SU-DHL-6 (cell line): ENCODE data around the gene SERTAD2.

Source experiments
- H2AFZ ChIP-seq: fragments of 200-600 bp; sonication (generic); 2 replicates; pipeline ENCODE4 v1.6.1; 2014; ENCODE audit warnings: low read depth, mild to moderate bottlenecking, moderate library complexity, mixed read lengths, antibody characterized with exemption, low read length; ENCODE audit not compliant: severe bottlenecking
- H3F3A ChIP-seq: fragments of 200-600 bp; shearing (Covaris generic); 2 replicates; pipeline ENCODE4 v1.6.0; 2016; ENCODE audit warnings: antibody characterized with exemption, mild to moderate bottlenecking; ENCODE audit not compliant: insufficient read depth
- H3K27ac ChIP-seq: fragments of 200-600 bp; sonication (generic); 2 replicates; pipeline ENCODE4 v1.5.1; 2016; ENCODE audit warnings: low read depth, mild to moderate bottlenecking, low read length, moderate library complexity, mixed read lengths
- H3K27me3 ChIP-seq: fragments of 200-600 bp; sonication (generic), shearing (Covaris generic); 2 replicates; pipeline ENCODE4 v1.6.0; 2014; ENCODE audit warnings: mild to moderate bottlenecking, low read length
- H3K36me3 ChIP-seq: fragments of 200-600 bp; sonication (generic); 2 replicates; pipeline ENCODE4 v1.6.1; 2014; ENCODE audit warnings: mild to moderate bottlenecking, low read length, mixed read lengths
- H3K4me2 ChIP-seq: fragments of 300-600, 200-600 bp; shearing (Covaris generic), sonication (generic); 2 replicates; pipeline ENCODE4 v1.6.0; 2014; ENCODE audit warnings: low read length, low read depth, mild to moderate bottlenecking; ENCODE audit not compliant: poor library complexity, severe bottlenecking
- H3K4me3 ChIP-seq: fragments of 200-600 bp; sonication (generic); 2 replicates; pipeline ENCODE4 v1.5.1; 2014; ENCODE audit warnings: antibody characterized with exemption, low read length, mild to moderate bottlenecking, mixed read lengths; ENCODE audit not compliant: insufficient read depth, poor library complexity, severe bottlenecking
- H3K79me2 ChIP-seq: fragments of 200-600 bp; sonication (generic); 2 replicates; pipeline ENCODE4 v1.6.1; 2014; ENCODE audit warnings: mild to moderate bottlenecking, low read length, moderate library complexity; ENCODE audit not compliant: insufficient read depth
- H3K9ac ChIP-seq: fragments of 200-600 bp; sonication (generic); 2 replicates; pipeline ENCODE4 v1.7.0; 2014; ENCODE audit warnings: mild to moderate bottlenecking, low read length
- H3K9me2 ChIP-seq: fragments of 200-600 bp; sonication (generic); replicated peaks from 2 replicates; pipeline ENCODE4 v1.6.1; 2014; ENCODE audit warnings: low read length; ENCODE audit not compliant: insufficient read depth
- H3K9me3 ChIP-seq: fragments of 200-600 bp; sonication (generic); 2 replicates; pipeline ENCODE4 v1.6.1; 2014; ENCODE audit warnings: low read length, mixed read lengths; ENCODE audit not compliant: insufficient read depth
- H4K20me1 ChIP-seq: fragments of 200-600 bp; sonication (generic); 2 replicates; pipeline ENCODE4 v1.6.1; 2014; ENCODE audit warnings: low read depth, mild to moderate bottlenecking, antibody characterized with exemption, low read length, moderate library complexity, mixed read lengths
- CTCF ChIP-seq: fragments of 200-600 bp; sonication (generic); IDR thresholded peaks from one replicate; pipeline ENCODE4 v1.5.1; 2017; ENCODE audit warnings: antibody characterized with exemption, mild to moderate bottlenecking, low read length, moderate library complexity; ENCODE audit not compliant: insufficient read depth, poor library complexity, severe bottlenecking
- EZH2phosphoT487 ChIP-seq: fragments of 200-600 bp; sonication (generic), shearing (Covaris generic); conservative IDR thresholded peaks from 2 replicates; pipeline ENCODE4 v1.6.1; 2018; ENCODE audit warnings: mild to moderate bottlenecking, antibody characterized with exemption, low read length, moderate library complexity, mixed read lengths

SERTAD2 gene

GRCh38 chr2:64615844-64616536 is 37.7 kb downstream of the SERTAD2 start:
- H2AFZ ChIP-seq = no peak overlapping the region
- TF ChIP-seq EZH2phosphoT487 (no peak), CTCF (no peak)
- no peak overlapping the region for H3K4me3 ChIP-seq
- H3F3A ChIP-seq = no peaks in the 10 kb centered on the region
- no peak overlapping the region for H3K27ac ChIP-seq
- H3K9me2 ChIP-seq = no peaks in the 10 kb centered on the region
- no peaks in the 10 kb centered on the region for H3K79me2 ChIP-seq
- no peak overlapping the region for H3K4me2 ChIP-seq
- no peaks in the 10 kb centered on the region for H3K36me3 ChIP-seq
- H4K20me1 ChIP-seq = no peaks in the 10 kb centered on the region
- H3K27me3 ChIP-seq = no peaks in the 10 kb centered on the region; the same call in 1 of the 2 replicates
- no peak overlapping the region for H3K9ac ChIP-seq
- no peaks in the 10 kb centered on the region for H3K9me3 ChIP-seq

GRCh38 chr2:64615192-64615763 is 38.4 kb downstream of the SERTAD2 start:
- Histone ChIP-seq H3K27me3 (no peaks in the 10 kb centered on the region; the same call in 1 of the 2 replicates), H3K9ac (no peak overlapping the region), H4K20me1 (no peaks in the 10 kb centered on the region), H3F3A (no peaks in the 10 kb centered on the region), H3K9me3 (no peaks in the 10 kb centered on the region), H3K4me3 (no peak overlapping the region), H3K9me2 (no peaks in the 10 kb centered on the region), H3K27ac (no peak overlapping the region), H3K4me2 (no peak overlapping the region), H2AFZ (no peak overlapping the region), H3K36me3 (no peaks in the 10 kb centered on the region), H3K79me2 (no peaks in the 10 kb centered on the region)
- TF ChIP-seq CTCF (no peak), EZH2phosphoT487 (no peak)

GRCh38 chr2:64613276-64613675 is 40.4 kb downstream of the SERTAD2 start:
- H3K9me3 ChIP-seq = no peaks in the 10 kb centered on the region
- no peaks in the 10 kb centered on the region for H3K9me2 ChIP-seq
- H3K4me3 ChIP-seq = no peak overlapping the region
- H2AFZ ChIP-seq = no peak overlapping the region
- H3K79me2 ChIP-seq = no peaks in the 10 kb centered on the region
- TF ChIP-seq EZH2phosphoT487 = no peak
- no peaks in the 10 kb centered on the region for H3K36me3 ChIP-seq
- H3F3A ChIP-seq = 0 out of 2 replicates have a peak, but pooled peaks cover 3% of the 10 kb centered on the region
- H3K4me2 ChIP-seq = no peak overlapping the region
- no peak overlapping the region for H3K9ac ChIP-seq
- H3K27me3 ChIP-seq = no peaks in the 10 kb centered on the region; the same call in 1 of the 2 replicates
- H4K20me1 ChIP-seq = no peaks in the 10 kb centered on the region
- H3K27ac ChIP-seq = no peak overlapping the region

GRCh38 chr2:64612575-64613195 is 41.0 kb downstream of the SERTAD2 start:
- no peaks in the 10 kb centered on the region; the same call in 1 of the 2 replicates for H3K27me3 ChIP-seq
- TF ChIP-seq CTCF (no peak), EZH2phosphoT487 (no peak)
- H3K9me2 ChIP-seq = no peaks in the 10 kb centered on the region
- 0 out of 2 replicates have a peak, but pooled peaks cover 3% of the 10 kb centered on the region for H3F3A ChIP-seq
- no peaks in the 10 kb centered on the region for H3K79me2 ChIP-seq
- no peak overlapping the region for H3K4me3 ChIP-seq
- no peaks in the 10 kb centered on the region for H3K36me3 ChIP-seq
- H3K27ac ChIP-seq = no peak overlapping the region
- no peak overlapping the region for H2AFZ ChIP-seq
- H4K20me1 ChIP-seq = no peaks in the 10 kb centered on the region
- no peak overlapping the region for H3K4me2 ChIP-seq
- no peaks in the 10 kb centered on the region for H3K9me3 ChIP-seq
- no peak overlapping the region for H3K9ac ChIP-seq
